Keratinocyte (primary cell): Measurements from ENCODE around the gene DNHD1. TPM values are rescaled to one million over a fixed set of nuclear protein-coding genes. Genes with fewer than 3 reads are reported as not detected.

Experiments used
- DNase-seq: peaks from one replicate; pipeline ENCODE4 v3.0.0-alpha.2; 2011; ENCODE audit warnings: low read depth, missing footprints, low spot score
- FAIRE-seq: peaks from 2 replicates; lab custom pipeline; 2011; peaks lifted over from hg19 to GRCh38; lab: Jason Lieb, UNC
- H2AFZ ChIP-seq: 2 replicates; pipeline ENCODE4 v1.6.0; 2012; ENCODE audit warnings: low read length, control low read depth, inconsistent platforms; ENCODE audit not compliant: control insufficient read depth
- H3K27ac ChIP-seq: 2 replicates; pipeline ENCODE4 v1.5.1; 2011; ENCODE audit warnings: low read length; ENCODE audit not compliant: control insufficient read depth, insufficient read depth
- H3K27me3 ChIP-seq: 3 replicates; pipeline ENCODE4 v1.6.0; 2011; ENCODE audit warnings: low read length; ENCODE audit not compliant: control insufficient read depth, insufficient read depth; ENCODE audit errors: extremely low read depth
- H3K36me3 ChIP-seq, 2 experiments: 2 replicates in 1 of 2; 3 replicates in 1 of 2; pipeline ENCODE4 v1.5.1; 2011; ENCODE audit warnings: low read length in 2 of 2, mild to moderate bottlenecking in 1 of 2; ENCODE audit not compliant: control insufficient read depth in 2 of 2, insufficient read depth in 2 of 2; ENCODE audit errors: extremely low read depth in 1 of 2
- H3K4me1 ChIP-seq: 3 replicates; pipeline ENCODE4 v1.5.1; 2011; ENCODE audit warnings: low read length; ENCODE audit not compliant: control insufficient read depth, insufficient read depth; ENCODE audit errors: extremely low read depth
- H3K4me2 ChIP-seq: 3 replicates; pipeline ENCODE4 v1.6.0; 2011; ENCODE audit warnings: low read depth, low read length; ENCODE audit not compliant: control insufficient read depth, insufficient read depth; ENCODE audit errors: extremely low read depth
- H3K4me3 ChIP-seq, 3 experiments: fragments of 200-600 bp in 1 of 3; sonication (generic) in 1 of 3; 2 replicates in 2 of 3; 3 replicates in 1 of 3; pipeline ENCODE4 v1.5.1; 2011 to 2016; ENCODE audit warnings: low read length in 3 of 3, mild to moderate bottlenecking in 3 of 3, control low read depth in 2 of 3, inconsistent platforms in 1 of 3, low read depth in 1 of 3, mixed read lengths in 1 of 3, mixed run types in 1 of 3, moderate library complexity in 1 of 3; ENCODE audit not compliant: control insufficient read depth in 2 of 3, insufficient read depth in 2 of 3; ENCODE audit errors: extremely low read depth in 1 of 3
- H3K79me2 ChIP-seq: 2 replicates; pipeline ENCODE4 v1.6.0; 2012; ENCODE audit warnings: low read length; ENCODE audit not compliant: control insufficient read depth, insufficient read depth
- H3K9ac ChIP-seq: 3 replicates; pipeline ENCODE4 v1.6.0; 2011; ENCODE audit warnings: low read length; ENCODE audit not compliant: control insufficient read depth, insufficient read depth; ENCODE audit errors: extremely low read depth
- H3K9me1 ChIP-seq: 3 replicates; pipeline ENCODE4 v1.6.0; 2011; ENCODE audit warnings: low read length; ENCODE audit not compliant: control insufficient read depth, insufficient read depth; ENCODE audit errors: extremely low read depth
- H3K9me3 ChIP-seq: 2 replicates; pipeline ENCODE4 v1.5.1; 2012; ENCODE audit warnings: low read depth, low read length; ENCODE audit not compliant: control insufficient read depth
- H4K20me1 ChIP-seq: 3 replicates; pipeline ENCODE4 v1.6.0; 2011; ENCODE audit warnings: low read length; ENCODE audit not compliant: control insufficient read depth, insufficient read depth; ENCODE audit errors: extremely low read depth
- CTCF ChIP-seq, 3 experiments: IDR thresholded peaks in 1 of 3; conservative IDR thresholded peaks in 1 of 3; optimal IDR thresholded peaks in 1 of 3; 2 replicates in 2 of 3; 3 replicates in 1 of 3; pipeline versions ENCODE3 to v1.5.1; 2011; ENCODE audit warnings: low read length in 3 of 3, mild to moderate bottlenecking in 3 of 3, moderate library complexity in 2 of 3, control low read depth in 1 of 3, inconsistent platforms in 1 of 3; ENCODE audit not compliant: insufficient read depth in 2 of 3; ENCODE audit errors: extremely low read depth in 1 of 3
- EZH2 ChIP-seq: IDR thresholded peaks from one replicate; pipeline ENCODE4 v1.6.1; 2012; ENCODE audit warnings: inconsistent platforms, mild to moderate bottlenecking, low read length, moderate library complexity
- dilution Hi-C: fragments of 300-500 bp; cut with MboI; formaldehyde crosslinking; loops from one replicate; pipeline ENCODE4 v1.7.0; 2020; ENCODE audit warnings: low sequenced_read_pairs; ENCODE audit not compliant: extremely low pct_ligation_motif_present
- polyA plus RNA-seq, 5 experiments: library from polyadenylated mRNA; depleted of rRNA in 3 of 5; stranded (reverse) in 3 of 5; stranded (forward) in 1 of 5; unstranded in 1 of 5; fragments of >200 nt; gene quantifications; 1 replicate in 1 of 5; 2 replicates in 3 of 5; 3 replicates in 1 of 5; pipeline versions ENCODE4 v1.2.1 to v1.2.3, GENCODE V29; 2011 to 2012; ENCODE audit warnings: missing spikeins in 2 of 5, low read depth in 1 of 5, low replicate concordance in 1 of 5

The DNHD1 gene
- polyA plus RNA-seq, 1 donor (not counting 4 experiments of a cell fraction or from before 2014, with no cell fraction given): 2.9 TPM

GRCh38 chr11:6619004-6619745 is 122.1 kb downstream of the DNHD1 start, which contains the start of gene TPP1:
Gene TPP1 (minus strand): TSS chr11:6619422. CDS start chr11:6619400, 22 bp downstream.
- H3K4me2 ChIP-seq: peak within 1 kb of the TSS; percentile 94

GRCh38 chr11:6620636-6621035 is 123.6 kb downstream of the DNHD1 start:
- Histone ChIP-seq H3K4me3 (no peak overlapping the region), H4K20me1 (no peaks in the 10 kb centered on the region)
- dilution Hi-C loops: no loop called here

More at GRCh38 chr11:6619004-6619745, 122.1 kb downstream of the DNHD1 start, which contains the start of gene TPP1:
- TF ChIP-seq EZH2 (no peak), CTCF (optimal IDR thresholded peaks at IDR 0.05 in 1 of 3, IDR thresholded peaks at IDR 0.05 in 1 of 3, conservative IDR thresholded peaks at IDR 0.05 in 1 of 3; ENCODE audit: extremely low read depth in 1 of 3, insufficient read depth in 2 of 3, low read length in 3 of 3) (peak in 1 of 3 experiments; percentile 3)
- Histone ChIP-seq H2AFZ (peak within 1 kb of the TSS; percentile 56), H3K4me3 (peak within 1 kb of the TSS; percentile 80 to 97 (median 82)), H3K9ac (peak within 1 kb of the TSS; percentile 87), H4K20me1 (no peaks in the 10 kb centered on the region), H3K27me3 (no peaks in the 10 kb centered on the region), H3K79me2 (peaks cover 4% of the 10 kb centered on the region), H3K4me1 (peaks cover 12% of the 10 kb centered on the region), H3K9me1 (no peaks in the 10 kb centered on the region), H3K36me3 (peaks cover 22 to 23% of the 10 kb centered on the region in 2 experiments), H3K9me3 (no peaks in the 10 kb centered on the region), H3K27ac (peak within 1 kb of the TSS; percentile 85)
- dilution Hi-C loops: no loop called here
- FAIRE-seq (peak; percentile 97), DNase-seq (peak; percentile 74)

More at GRCh38 chr11:6620636-6621035, 123.6 kb downstream of the DNHD1 start:
- H3K9ac ChIP-seq: no peak overlapping the region
- H3K27ac ChIP-seq: no peak overlapping the region
- no peak overlapping the region for H2AFZ ChIP-seq
- FAIRE-seq: no peak
- no peaks in the 10 kb centered on the region for H3K27me3 ChIP-seq
- H3K9me1 ChIP-seq: no peaks in the 10 kb centered on the region
- H3K79me2 ChIP-seq: peaks cover 4% of the 10 kb centered on the region
- no peaks in the 10 kb centered on the region for H3K9me3 ChIP-seq
- H3K4me1 ChIP-seq: peaks cover 12% of the 10 kb centered on the region
- no peak for TF ChIP-seq CTCF (optimal IDR thresholded peaks at IDR 0.05 in 1 of 3, IDR thresholded peaks at IDR 0.05 in 1 of 3, conservative IDR thresholded peaks at IDR 0.05 in 1 of 3; ENCODE audit: extremely low read depth in 1 of 3, insufficient read depth in 2 of 3, low read length in 3 of 3)
- no peak for TF ChIP-seq EZH2
- peaks cover 12 to 13% of the 10 kb centered on the region in 2 experiments for H3K36me3 ChIP-seq
- DNase-seq: no peak
- no peak overlapping the region for H3K4me2 ChIP-seq

Other genes with a start within 250 kb of the DNHD1 start
- gene CCKBR, start 237.4 kb upstream of the DNHD1 start, polyA plus RNA-seq: not detected in 3 replicates
- gene CAVIN3, start 176.8 kb upstream of the DNHD1 start, polyA plus RNA-seq: 26.0 to 43.0 TPM (median 30.1 TPM) in 3 replicates
- gene SMPD1, start 106.8 kb upstream of the DNHD1 start, polyA plus RNA-seq: 7.3 to 12.6 TPM (median 8.0 TPM) in 3 replicates
- gene APBB1, start 78.2 kb upstream of the DNHD1 start, polyA plus RNA-seq: 3.7 to 7.4 TPM (median 5.0 TPM) in 3 replicates
- 0.35 to 1.5 TPM (median 0.76 TPM) in 3 replicates for gene HPX, start 56.3 kb upstream of the DNHD1 start, polyA plus RNA-seq
- 9.7 to 12.6 TPM (median 10.3 TPM) in 3 replicates for gene TRIM3, start 23.3 kb upstream of the DNHD1 start, polyA plus RNA-seq
- 65.2 to 89.3 TPM (median 66.3 TPM) in 3 replicates for gene ARFIP2, start 15.9 kb upstream of the DNHD1 start, polyA plus RNA-seq
- gene TIMM10B, start 15.8 kb upstream of the DNHD1 start, polyA plus RNA-seq: 32.9 to 39.7 TPM (median 34.1 TPM) in 3 replicates
- 12.1 to 15.9 TPM (median 15.0 TPM) in 3 replicates for gene RRP8, start 106.3 kb downstream of the DNHD1 start, polyA plus RNA-seq
- 103 to 164 TPM (median 117 TPM) in 3 replicates for gene ILK, start 106.5 kb downstream of the DNHD1 start, polyA plus RNA-seq
- 120 to 181 TPM (median 165 TPM) in 3 replicates for gene TAF10, start 114.9 kb downstream of the DNHD1 start, polyA plus RNA-seq
- gene TPP1, start 122.1 kb downstream of the DNHD1 start, polyA plus RNA-seq: 34.8 to 61.3 TPM (median 55.3 TPM) in 3 replicates
- gene DCHS1, start 158.5 kb downstream of the DNHD1 start, polyA plus RNA-seq: 0.03 to 0.05 TPM (median 0.03 TPM) in 3 replicates
- 52.1 to 96.3 TPM (median 81.0 TPM) in 3 replicates for gene MRPL17, start 186.1 kb downstream of the DNHD1 start, polyA plus RNA-seq